Stimulated activated CD4-positive, alpha-beta T cell treated with anti-CD3 and anti-CD28 coated beads, Interleukin-4, amount 100 ng/mL, for 1 hour (primary cell): ENCODE data around the gene CBLC.

Source experiments
- DNase-seq: peaks from one replicate; pipeline ENCODE4 v3.0.0-alpha.2; 2020

Gene CBLC, protein sequence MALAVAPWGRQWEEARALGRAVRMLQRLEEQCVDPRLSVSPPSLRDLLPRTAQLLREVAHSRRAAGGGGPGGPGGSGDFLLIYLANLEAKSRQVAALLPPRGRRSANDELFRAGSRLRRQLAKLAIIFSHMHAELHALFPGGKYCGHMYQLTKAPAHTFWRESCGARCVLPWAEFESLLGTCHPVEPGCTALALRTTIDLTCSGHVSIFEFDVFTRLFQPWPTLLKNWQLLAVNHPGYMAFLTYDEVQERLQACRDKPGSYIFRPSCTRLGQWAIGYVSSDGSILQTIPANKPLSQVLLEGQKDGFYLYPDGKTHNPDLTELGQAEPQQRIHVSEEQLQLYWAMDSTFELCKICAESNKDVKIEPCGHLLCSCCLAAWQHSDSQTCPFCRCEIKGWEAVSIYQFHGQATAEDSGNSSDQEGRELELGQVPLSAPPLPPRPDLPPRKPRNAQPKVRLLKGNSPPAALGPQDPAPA

DNA sequence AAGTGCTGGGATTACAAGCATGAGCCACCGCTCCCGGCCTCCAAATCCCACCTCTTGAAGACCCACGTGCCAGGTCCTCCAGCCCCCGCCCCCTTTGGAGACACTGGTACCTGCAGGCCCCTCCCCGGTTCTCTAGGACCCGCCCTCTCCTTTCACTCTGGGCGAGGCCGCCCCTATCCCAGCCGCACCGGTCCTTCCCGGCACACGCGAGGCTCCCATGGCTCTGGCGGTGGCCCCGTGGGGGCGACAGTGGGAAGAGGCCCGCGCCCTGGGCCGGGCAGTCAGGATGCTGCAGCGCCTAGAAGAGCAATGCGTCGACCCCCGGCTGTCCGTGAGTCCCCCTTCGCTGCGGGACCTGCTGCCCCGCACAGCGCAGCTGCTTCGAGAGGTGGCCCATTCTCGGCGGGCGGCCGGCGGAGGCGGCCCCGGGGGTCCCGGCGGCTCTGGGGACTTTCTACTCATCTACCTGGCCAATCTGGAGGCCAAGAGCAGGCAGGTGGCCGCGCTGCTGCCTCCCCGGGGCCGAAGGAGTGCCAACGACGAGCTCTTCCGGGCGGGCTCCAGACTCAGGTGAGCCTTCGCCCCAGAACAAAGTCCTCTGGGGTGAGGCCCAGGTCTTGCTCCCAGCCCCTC lies at the start of gene CBLC:
Gene CBLC, plus strand, starts transcription at position 176 of the 633 bp plus-strand sequence. Its CDS starts 42 bp downstream, at position 218.
- no peak for DNase-seq

DNA sequence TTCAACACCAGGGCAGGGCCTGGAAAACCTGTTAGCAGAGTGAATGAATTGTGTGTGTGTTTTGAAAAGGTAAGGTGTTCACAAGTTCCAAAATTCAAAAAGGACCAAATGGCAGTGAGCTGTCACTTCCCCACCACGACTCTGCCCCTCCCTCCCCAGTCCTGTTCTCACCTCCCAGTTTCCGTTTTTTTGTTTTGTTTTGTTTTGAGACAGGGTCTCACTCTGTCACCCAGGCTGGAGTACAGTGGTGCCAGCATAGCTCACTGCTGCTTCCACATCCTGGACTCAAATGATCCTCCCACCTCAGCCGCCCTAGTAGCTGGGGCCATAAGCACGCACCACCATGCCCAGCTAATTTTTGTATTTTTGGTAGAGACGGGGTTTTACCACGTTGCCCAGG lies 49.5 kb upstream of the CBLC start:
- DNase-seq = no peak

DNA sequence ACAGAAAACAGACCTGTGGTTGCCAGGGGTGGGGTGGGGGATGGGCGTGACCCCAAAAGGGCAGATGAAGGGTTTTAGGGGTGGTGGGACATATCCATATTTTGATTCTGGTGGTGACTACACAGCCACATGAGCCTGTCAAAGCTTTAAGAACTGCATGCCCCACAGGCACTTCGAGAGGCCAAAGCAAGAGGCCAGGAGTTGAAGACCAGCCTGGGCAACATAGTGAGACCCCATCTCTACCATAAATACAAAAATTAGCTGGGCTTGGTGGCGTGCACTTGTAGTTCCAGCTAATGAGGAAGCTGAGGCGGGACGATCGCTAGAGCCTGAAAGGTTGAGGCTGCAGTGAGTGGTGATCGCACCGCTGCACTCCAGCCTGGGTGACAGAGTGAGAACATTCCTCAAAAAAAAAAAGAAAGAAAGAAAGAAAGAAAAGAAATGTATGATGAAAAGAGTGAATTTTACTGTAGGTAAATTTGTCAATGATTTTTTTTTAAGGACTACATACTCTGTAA lies 48.1 kb upstream of the CBLC start:
- no peak for DNase-seq

DNA sequence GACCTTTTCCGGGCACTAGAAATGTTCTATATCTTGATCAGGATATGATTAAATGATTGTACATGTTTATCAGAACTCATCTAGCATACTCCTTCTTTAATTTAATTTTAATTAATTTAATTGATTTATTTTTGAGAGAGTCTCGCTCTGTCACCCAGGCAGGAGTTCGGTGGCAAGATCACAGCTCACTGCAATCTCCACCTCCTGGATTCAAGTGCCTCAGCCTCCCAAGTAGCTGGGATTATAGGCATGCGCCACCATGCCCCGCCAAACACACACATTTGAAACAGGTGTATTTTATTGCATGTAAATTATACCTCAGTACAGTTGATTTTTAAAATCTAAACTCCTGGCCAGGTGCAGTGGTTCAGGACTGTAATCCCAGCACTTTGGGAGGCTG lies 46.6 kb upstream of the CBLC start:
- DNase-seq = no peak

DNA sequence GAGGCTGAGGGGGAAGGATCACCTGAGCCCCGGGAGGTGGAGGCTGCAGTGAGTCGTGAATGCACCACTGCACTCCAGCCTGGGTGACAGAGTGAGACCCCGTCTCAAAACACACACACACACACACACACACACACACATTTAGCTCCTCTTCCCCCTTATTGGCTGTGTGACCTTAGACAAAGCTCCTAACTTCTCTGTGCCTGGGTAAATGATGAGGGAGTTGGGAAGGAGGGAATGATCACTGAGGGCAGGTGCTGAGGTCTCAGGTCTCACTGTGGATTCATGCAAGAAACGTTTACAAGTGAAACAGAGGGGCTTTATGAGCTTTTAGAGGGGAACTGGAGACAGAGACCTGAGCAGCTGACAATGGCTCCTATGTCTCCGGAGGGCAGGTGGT lies 46.1 kb upstream of the CBLC start:
- no peak for DNase-seq

DNA sequence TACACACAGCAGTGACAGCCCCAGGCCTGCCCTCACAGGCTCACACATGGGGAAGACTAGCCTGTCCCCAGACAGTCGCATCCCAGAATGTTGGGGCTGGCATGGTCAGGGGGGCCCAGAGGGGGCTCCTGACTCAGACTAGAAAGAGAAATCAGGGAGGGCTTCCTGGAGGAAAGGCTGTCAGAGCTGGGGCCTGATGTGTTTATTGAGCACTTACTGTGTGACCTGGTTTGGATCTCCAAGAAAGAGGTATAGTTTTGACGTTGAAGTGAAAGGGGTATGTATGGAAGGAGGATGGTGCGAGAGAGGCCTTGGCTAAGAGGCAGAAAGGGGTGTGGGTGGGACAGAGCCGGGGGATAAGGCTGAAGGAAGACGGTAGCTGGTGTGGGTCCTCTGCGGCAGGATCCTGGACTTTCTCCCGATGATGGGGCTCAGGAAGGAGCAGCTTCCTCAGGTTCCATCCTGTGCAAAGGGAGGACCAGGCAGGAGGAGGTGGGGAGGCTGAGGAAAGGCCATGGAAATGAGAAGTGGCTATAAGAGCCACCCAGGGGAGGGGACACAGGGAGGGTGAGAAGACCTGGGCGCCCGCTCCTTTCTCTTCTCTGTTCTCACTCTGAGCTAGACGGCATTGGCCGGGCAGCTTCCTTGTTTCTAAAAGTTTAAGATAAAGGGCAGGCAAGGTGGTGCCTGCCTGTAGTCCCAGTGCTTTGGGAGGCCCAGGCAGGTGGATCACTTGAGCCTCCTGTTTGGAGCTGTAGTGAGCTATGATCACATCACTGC lies 45.3 kb upstream of the CBLC start:
- no peak for DNase-seq

DNA sequence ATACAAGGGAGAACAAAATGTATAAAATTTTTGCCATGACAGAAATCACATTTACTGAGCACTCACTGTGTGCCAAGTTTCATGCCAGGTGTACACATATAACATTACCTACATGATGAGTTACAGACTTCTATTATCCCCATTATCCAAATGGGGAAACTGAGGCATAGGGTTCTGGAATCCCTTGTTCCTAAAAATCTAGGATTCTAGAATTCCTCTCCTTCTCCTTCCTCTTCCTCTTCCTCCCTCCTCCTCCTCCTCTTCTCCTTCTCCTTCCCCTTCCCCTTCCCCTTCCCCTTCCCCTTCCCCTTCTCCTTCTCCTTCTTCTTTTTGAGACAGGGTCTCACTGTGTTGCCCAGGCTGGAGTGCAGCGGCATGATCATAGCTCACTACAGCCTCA lies 43.3 kb upstream of the CBLC start:
- no peak for DNase-seq

DNA sequence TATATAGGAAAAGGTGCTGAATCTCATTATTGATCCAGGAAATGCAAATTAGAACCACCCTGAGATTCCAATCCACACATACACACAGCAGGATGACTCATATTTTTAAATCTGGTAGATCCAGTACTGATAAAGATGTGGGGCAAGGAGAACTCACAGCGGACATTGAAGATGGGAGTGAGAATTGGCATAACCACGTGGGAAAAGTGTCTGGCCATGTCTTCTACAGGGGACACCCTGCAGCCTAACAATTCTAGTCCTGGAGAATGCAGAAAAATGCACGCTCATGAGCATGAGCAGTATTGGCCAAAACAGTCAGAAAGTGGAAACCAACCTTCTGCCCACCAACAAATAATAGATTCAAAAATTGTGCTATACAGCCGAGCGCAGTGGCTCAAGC lies 42.7 kb upstream of the CBLC start:
- DNase-seq = no peak

DNA sequence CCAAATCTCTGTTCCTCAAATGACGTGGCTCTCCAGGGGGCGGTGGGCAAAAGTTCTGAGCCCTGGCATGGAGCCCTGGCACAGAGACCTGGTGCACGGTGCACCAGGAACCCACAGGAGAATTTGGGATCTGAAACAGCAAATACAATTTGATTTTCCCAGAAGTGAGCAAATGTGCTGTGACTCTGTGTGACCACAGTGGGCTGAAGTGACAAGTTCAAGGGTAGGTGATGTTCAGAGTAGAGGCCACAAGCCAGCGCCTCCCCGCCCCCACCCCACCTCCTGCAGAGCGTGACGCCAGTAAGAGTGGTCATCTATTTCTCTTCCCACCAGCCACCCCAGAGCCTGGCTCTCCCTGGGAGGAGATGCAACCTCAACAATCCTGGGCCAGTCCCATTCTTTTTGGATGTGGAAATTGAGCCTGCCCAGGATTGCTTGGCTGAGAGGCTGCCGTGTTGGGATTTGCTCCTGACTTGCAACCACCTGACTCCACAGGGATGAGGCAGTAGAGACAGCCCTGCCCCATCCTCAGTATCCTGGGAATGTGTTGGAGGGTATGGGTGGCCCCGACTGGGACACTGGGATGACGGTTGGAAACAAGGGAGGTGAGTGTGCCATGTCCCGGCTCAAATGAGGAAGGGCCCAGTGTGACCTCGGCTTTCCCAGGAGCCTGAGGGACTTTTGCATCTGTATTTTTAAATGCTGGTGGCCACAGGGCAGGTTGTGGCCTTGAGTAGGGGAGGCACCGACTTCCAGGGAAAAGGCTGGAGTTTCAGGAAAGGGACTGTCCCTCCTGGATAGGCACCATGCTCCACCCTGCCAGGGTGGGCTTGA lies 40.2 kb upstream of the CBLC start:
- DNase-seq = no peak

DNA sequence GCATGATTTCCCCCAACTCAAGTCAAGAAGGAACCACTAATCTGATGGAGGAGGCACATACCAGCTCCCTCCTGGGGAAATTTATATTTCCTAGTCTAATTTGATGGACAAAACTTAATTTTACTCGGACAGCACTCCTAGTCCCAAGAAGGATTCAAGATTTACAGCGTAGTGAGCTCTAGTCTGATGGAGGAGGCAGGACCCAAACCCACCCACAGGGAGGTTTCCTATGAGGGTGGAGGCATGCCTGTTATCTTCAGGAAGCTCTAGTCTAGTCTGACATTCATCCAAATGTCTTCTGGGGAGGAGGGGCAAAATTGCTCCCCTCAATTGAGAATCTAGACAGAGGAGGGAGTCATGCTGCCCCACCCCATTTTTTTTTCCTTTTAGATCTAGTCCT lies 39.6 kb upstream of the CBLC start:
- no peak for DNase-seq

DNA sequence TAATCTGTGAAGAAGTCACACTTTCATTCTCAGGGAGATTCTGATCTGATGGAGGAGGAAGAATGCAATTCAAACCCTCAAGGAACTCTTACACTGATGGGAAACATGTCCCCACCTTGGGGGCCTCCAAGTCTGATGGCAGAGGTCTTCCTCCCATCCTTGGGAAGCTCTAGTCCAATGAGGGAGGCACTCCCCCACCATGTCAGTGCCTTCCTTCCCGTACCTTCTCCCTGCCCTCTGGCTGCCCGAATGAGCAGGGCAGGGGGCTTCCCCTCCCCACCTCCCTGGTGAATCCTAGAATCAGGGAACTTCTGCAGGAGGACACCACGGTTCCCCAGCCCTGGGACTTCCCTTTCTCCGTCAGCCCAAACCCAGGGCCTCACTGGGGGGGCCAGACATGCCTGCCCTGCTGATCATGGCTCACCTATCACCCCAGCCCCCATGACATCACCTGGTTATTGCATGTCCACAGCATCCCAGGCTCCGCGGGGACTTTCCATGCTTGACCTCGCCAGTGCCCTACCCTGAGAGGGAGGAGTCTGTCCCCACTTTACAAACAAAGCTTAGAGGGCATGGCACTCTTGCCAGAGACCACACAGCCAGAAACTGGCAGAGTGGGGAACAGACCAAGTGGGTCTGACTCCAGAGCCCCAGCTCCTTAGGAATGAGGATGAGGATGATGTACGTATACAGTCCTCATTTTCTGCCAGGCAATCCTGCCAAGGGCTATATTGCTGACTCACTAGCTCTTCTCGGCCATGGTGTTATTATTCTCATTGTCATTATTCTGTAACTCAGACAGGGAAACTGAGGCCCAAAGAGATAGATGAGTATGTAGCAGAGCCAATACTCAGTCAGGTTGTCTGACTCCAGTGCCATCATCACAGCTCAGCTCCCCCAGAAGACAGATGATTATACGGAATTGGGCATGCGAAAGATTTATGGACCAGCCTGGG lies 38.8 kb upstream of the CBLC start:
- DNase-seq = no peak

DNA sequence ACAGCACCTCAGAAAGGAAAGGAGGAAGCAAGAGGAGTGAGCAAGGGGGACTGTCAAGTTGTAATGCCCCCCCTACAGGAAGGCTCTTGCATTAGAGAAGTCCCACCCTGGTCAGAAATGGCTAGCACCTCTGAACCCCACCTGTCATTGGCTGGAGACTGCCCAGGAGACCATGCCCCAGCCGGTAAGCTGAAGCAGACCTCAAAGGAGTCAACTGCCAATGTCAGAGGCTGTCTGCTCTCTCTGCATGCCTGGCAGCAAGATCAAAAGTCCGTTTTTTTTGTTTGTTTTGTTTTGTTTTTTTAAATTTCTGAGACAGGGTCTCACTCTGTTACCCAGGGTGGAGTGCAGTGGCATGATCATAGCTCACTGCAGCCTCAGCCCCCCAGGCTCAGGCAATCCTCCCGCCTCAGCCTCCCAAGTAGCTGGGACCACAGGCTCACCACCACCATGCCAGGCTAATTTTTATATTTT lies 37.3 kb upstream of the CBLC start:
- no peak for DNase-seq

DNA sequence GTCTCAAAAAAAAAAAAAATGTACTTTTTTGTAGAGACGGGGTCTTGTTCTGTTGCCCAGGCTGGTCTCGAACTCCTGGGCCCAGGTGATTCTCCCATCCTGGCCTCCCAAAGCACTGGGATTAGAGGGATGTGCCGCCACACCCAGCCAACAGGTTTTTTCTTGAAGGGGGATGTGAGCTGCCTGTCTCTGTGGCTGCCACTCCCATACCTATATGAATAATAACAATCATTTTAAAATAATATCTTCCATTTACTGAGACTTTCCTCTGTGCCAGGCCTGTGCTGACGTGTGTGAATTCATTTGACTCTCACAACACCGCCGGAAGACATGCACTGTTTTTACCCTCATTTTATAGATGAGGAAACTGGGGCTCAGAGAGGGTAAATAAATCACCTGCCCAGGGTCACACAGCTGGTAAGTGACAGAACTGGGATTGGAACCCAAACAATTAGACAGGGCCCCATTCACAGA lies 36.4 kb upstream of the CBLC start:
- no peak for DNase-seq

DNA sequence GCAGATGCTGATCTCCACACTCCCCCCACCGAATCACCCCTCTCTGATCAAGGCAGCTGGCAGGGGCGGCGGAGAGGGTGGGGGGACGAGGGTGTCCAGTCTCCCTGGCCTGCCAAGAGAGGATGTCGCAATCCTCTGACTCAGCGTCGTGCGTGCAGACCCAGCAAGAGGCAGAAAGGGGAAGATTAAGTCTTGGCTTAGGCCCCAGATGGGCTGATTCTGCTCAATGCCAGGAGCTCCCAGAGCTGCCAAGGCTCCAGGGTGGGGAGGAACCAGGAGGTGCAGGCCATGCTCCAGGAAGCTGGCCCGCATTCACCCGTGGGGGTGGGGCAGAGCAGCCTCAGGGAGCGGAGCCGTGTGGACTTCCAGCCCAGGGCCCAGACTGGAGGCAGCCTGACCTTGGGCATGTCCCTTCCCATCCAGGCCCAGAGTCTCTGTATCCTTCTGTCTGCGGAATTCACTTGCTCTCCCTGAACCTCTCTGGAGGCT lies 35.8 kb upstream of the CBLC start:
- no peak for DNase-seq

DNA sequence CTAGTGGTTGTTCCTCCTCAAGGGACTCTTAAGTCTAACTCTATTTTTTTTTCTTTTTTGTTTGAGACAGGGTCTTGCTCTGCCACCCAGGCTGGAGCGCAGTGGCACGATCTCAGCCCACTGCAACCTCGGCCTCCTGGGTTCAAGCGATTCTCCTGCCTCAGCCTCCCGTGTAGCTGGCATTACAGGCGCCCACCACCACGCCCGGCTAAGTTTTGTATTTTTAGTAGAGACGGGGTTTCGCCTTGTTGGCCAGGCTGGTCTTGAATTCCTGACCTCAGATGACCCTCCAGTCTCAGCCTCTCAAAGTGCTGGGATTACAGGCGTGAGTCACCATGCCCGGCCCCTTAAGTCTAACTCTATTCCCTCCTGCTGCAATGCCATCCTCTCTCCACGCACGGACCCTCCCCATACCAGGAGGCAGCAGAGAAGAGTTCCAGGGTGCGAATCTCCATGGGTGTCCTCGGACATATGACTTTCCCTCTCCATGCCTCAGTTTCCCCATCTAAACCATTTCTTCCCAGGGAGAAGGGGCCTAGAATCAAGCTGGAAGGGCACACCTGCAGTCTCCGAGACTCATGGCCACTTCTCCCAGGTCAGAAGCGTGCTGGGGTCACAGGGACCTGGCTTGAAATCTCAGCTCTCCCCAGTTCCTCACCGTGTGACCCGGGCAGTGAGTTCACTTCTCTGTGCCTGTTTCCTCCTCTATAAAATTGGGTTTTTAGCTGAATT lies 35.2 kb upstream of the CBLC start:
- no peak for DNase-seq

DNA sequence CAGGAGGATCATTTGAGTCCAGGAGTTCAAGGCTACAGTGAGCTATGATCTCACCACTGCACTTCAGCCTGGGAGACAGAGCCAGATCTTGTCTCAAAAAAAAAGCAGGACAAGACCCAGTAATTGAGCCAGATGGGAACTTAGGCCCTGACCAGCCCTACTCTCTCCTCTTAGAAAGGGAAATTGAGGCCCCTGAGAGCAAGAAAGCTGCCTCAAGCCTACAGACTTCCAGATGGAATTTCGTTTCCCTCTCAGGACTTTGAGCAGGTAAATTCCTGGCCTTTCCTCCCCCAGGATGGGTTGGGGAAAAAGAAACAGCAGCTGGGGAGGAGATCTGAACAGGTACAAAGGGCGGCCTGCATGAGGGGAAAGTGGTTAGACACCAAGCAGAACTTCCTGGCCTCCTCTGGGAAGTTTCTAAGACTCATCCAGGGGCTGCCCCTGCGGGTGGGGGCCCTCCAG lies 32.8 kb upstream of the CBLC start:
- DNase-seq = no peak

DNA sequence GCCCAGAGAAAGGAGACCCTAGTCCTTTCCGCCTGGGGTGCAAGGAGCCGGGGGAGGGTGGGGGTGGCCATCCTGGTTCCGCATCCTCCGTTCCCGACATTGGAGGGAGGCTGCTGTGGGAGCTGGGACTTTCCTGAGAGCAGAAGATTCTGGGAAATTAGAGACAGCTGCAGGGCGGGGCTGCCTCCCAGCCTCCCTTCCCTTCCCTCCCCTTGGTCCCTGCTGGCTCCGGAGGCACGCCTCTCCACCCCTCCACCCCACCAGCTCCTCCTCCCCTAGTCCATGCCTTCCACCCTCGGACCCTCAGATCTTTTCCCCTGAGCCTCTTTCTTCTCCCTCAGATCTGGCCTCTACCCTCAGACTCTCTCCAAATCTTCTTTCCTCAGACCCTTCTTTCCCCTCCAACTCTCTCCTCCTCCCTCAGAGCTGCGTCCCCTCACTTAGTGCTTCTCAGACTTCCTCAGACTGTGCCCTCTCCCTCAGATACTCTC lies 32.3 kb upstream of the CBLC start:
- DNase-seq = no peak

DNA sequence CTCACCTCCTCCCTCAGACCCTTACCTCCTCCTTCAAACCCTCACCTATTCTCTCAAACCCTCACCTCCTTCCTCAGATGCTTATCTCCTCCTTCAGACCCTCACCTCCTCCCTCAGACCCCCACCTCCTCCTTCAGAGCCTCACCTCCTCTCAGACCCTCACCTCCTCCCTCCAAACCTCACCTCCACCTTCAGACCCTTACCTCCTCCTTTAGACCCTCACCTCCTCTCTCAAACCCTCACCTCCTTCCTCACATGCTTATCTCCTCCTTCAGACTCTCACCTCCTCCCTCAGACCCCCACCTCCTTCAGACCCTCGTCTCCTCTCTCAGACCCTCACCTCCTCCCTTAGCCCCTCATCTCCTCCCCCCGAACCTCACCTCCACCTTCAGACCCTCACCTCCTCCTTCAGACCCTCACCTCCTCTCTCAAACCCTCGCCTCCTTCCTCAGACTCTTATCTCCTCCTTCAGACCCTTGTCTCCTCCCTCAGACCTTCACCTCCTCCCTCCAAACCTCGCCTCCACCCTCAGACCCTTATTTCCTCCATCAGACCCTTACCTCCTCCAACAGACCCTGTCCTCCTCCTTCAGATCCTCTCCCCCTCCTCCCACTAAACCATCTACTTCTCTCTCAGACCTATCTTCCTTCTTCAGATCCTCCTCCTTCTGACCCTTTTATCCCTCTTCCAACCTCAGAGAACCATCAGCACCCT lies 31.6 kb upstream of the CBLC start:
- no peak for DNase-seq

DNA sequence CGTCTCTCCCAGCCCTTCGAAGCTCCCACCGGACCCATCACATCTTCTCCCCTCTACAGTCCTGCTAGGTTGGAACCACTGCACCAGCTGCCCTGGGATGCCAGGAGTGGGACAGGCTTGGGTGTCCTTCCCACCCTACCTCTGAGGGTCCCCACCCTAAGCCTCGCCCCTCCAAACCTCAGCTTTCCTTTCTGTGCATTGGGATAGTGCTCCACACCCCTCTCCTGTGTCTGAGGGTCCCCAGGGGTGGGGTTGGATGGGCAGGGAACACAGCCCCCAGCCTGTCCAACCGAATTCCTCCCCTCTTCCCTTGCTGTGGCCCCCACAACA lies 31.1 kb upstream of the CBLC start:
- no peak for DNase-seq
